HEK293 (cell line): ENCODE data around the gene GRB2.

ENCODE experiments used
- BCL6B ChIP-seq: fragments of 450-650 bp; formaldehyde crosslinking; IDR thresholded peaks from 2 replicates; pipeline ENCODE4 v1.5.1; 2017; ENCODE audit warnings: missing biosample characterization, missing genetic modification characterization
- CTCF ChIP-seq: fragments of 450-650 bp; formaldehyde crosslinking; IDR thresholded peaks from 2 replicates; pipeline ENCODE4 v1.5.1; 2016; ENCODE audit warnings: missing biosample characterization, missing genetic modification characterization
- GLI2 ChIP-seq: fragments of 450-650 bp; formaldehyde crosslinking; IDR thresholded peaks from 2 replicates; pipeline ENCODE4; 2017; ENCODE audit warnings: missing biosample characterization, missing genetic modification characterization, low read depth, borderline replicate concordance
- REST ChIP-seq: fragments of 450-650 bp; formaldehyde crosslinking; IDR thresholded peaks from 2 replicates; pipeline ENCODE4 v1.5.1; 2016; ENCODE audit warnings: missing biosample characterization, missing genetic modification characterization
- SETDB1 ChIP-seq: IDR thresholded peaks from one replicate; pipeline ENCODE4 v1.6.1; 2017; ENCODE audit warnings: mild to moderate bottlenecking, low read length, moderate library complexity, mixed read lengths; ENCODE audit not compliant: insufficient read length
- ZBTB8A ChIP-seq: fragments of 450-650 bp; formaldehyde crosslinking; IDR thresholded peaks from 2 replicates; pipeline ENCODE4 v1.5.1; 2016; ENCODE audit warnings: missing biosample characterization, missing genetic modification characterization
- ZNF114 ChIP-seq: fragments of 450-650 bp; formaldehyde crosslinking; IDR thresholded peaks from 2 replicates; pipeline ENCODE4 v1.5.0; 2017; ENCODE audit warnings: missing biosample characterization, missing genetic modification characterization
- ZNF155 ChIP-seq: fragments of 450-650 bp; formaldehyde crosslinking; IDR thresholded peaks from 2 replicates; pipeline ENCODE4 v1.5.1; 2016; ENCODE audit warnings: missing biosample characterization, missing genetic modification characterization
- ZNF239 ChIP-seq: fragments of 450-650 bp; formaldehyde crosslinking; IDR thresholded peaks from 2 replicates; pipeline ENCODE4 v1.5.1; 2016; ENCODE audit warnings: missing biosample characterization, missing genetic modification characterization
- ZNF398 ChIP-seq: fragments of 450-650 bp; formaldehyde crosslinking; IDR thresholded peaks from 2 replicates; pipeline ENCODE4 v1.5.1; 2017; ENCODE audit warnings: missing biosample characterization, missing genetic modification characterization
- ZNF449 ChIP-seq: fragments of 450-650 bp; formaldehyde crosslinking; IDR thresholded peaks from 2 replicates; pipeline ENCODE4 v1.5.1; 2017; ENCODE audit warnings: missing biosample characterization, mild to moderate bottlenecking, missing genetic modification characterization, moderate library complexity
- ZNF501 ChIP-seq: fragments of 450-650 bp; formaldehyde crosslinking; IDR thresholded peaks from 2 replicates; pipeline ENCODE4 v1.5.1; 2016; ENCODE audit warnings: missing biosample characterization, missing genetic modification characterization
- ZNF670 ChIP-seq: fragments of 450-650 bp; formaldehyde crosslinking; IDR thresholded peaks from 2 replicates; pipeline ENCODE4 v1.5.1; 2016; ENCODE audit warnings: missing biosample characterization, missing genetic modification characterization, low read depth
- ZNF704 ChIP-seq: fragments of 450-650 bp; formaldehyde crosslinking; IDR thresholded peaks from 2 replicates; pipeline ENCODE4 v1.5.1; 2016; ENCODE audit warnings: missing biosample characterization, missing genetic modification characterization

GRCh38 chr17:75406222-75406615 lies 741 bp upstream of the GRB2 start:
- no peak for TF ChIP-seq ZNF501
- no peak for TF ChIP-seq CTCF (tag by site-specific recombination)
- TF ChIP-seq SETDB1: no peak
- no peak for TF ChIP-seq ZNF449 (tag by site-specific recombination)
- TF ChIP-seq ZNF114 (tag by site-specific recombination): no peak
- TF ChIP-seq ZNF155 (tag by site-specific recombination): no peak
- TF ChIP-seq ZNF398 (tag by site-specific recombination): no peak
- no peak for TF ChIP-seq GLI2 (tag by site-specific recombination)
- no peak for TF ChIP-seq ZNF239 (tag by site-specific recombination)
- no peak for TF ChIP-seq BCL6B
- no peak for TF ChIP-seq REST (tag by site-specific recombination)
- TF ChIP-seq ZNF704 (tag by site-specific recombination): no peak
- no peak for TF ChIP-seq ZNF670
- TF ChIP-seq ZBTB8A (tag by site-specific recombination): no peak
